ENCODE data around the gene NEGR1. TPM values are rescaled to one million over a fixed set of nuclear protein-coding genes. Genes with fewer than 3 reads are reported as not detected.

Gene NEGR1
- total and polyA plus RNA-seq, 4 donors: 0.08 to 0.14 (median 0.12) TPM; not detected in 1

GRCh38 chr1:72224506-72224905 is 57.8 kb downstream of the NEGR1 start:
- DNase-seq (ENCODE audit: low spot score): no peak
- TF ChIP-seq CTCF (IDR thresholded peaks at IDR 0.05; ENCODE audit: low read depth, low read length, missing input control) (no peak), RAD21 (IDR thresholded peaks at IDR 0.05) (no peak), REST (IDR thresholded peaks at IDR 0.05) (no peak), MAX (IDR thresholded peaks at IDR 0.05) (no peak), ATF3 (IDR thresholded peaks at IDR 0.05) (no peak), RXRA (IDR thresholded peaks at IDR 0.05) (no peak), HNF4A (conservative IDR thresholded peaks at IDR 0.05) (no peak)
- no peak overlapping the region for H3K9ac ChIP-seq (ENCODE audit: low read depth in 1 of 2, low read length in 2 of 2)
- H3K27me3 ChIP-seq (ENCODE audit: control insufficient read depth in 4 of 4, insufficient read depth in 4 of 4, low read length in 3 of 4): no peaks in the 10 kb centered on the region
- no peaks in the 10 kb centered on the region for H3K4me1 ChIP-seq (ENCODE audit: control insufficient read depth in 4 of 4, insufficient read depth in 4 of 4, low read length in 3 of 4)
- 90% methylated on average over 3 of the region's 3 CpGs for WGBS
- no peak overlapping the region for H3K4me3 ChIP-seq (ENCODE audit: low read depth in 1 of 3, low read length in 3 of 3)
- peaks cover 0 to 2% (median 0%) of the 10 kb centered on the region in 4 donors for H3K9me3 ChIP-seq (ENCODE audit: control insufficient read depth in 4 of 4, low read length in 3 of 4)
- H3K36me3 ChIP-seq (ENCODE audit: control insufficient read depth in 4 of 4, insufficient read depth in 3 of 4, low read depth in 1 of 4, low read length in 3 of 4): no peaks in the 10 kb centered on the region
- no peak overlapping the region for H3K27ac ChIP-seq (ENCODE audit: low read depth in 1 of 2, low read length in 2 of 2)

GRCh38 chr1:72221811-72222210 is 60.5 kb downstream of the NEGR1 start:
- Histone ChIP-seq H3K4me1 (ENCODE audit: control insufficient read depth in 4 of 4, insufficient read depth in 4 of 4, low read length in 3 of 4) (no peaks in the 10 kb centered on the region), H3K9ac (ENCODE audit: low read depth in 1 of 2, low read length in 2 of 2) (no peak overlapping the region), H3K9me3 (ENCODE audit: control insufficient read depth in 4 of 4, low read length in 3 of 4) (no peaks in the 10 kb centered on the region), H3K27ac (ENCODE audit: low read depth in 1 of 2, low read length in 2 of 2) (no peak overlapping the region), H3K27me3 (ENCODE audit: control insufficient read depth in 4 of 4, insufficient read depth in 4 of 4, low read length in 3 of 4) (no peaks in the 10 kb centered on the region), H3K36me3 (ENCODE audit: control insufficient read depth in 4 of 4, insufficient read depth in 3 of 4, low read depth in 1 of 4, low read length in 3 of 4) (no peaks in the 10 kb centered on the region), H3K4me3 (ENCODE audit: low read depth in 1 of 3, low read length in 3 of 3) (no peak overlapping the region)
- WGBS: 76% methylated on average over 1 of the region's 1 CpG
- DNase-seq (ENCODE audit: low spot score): no peak
- TF ChIP-seq SP1 (IDR thresholded peaks at IDR 0.05) (no peak), HNF4G (IDR thresholded peaks at IDR 0.05) (no peak), RAD21 (IDR thresholded peaks at IDR 0.05) (no peak)

- no peak overlapping the region for H3K27ac ChIP-seq (ENCODE audit: low read depth in 1 of 2, low read length in 2 of 2)
- WGBS: 78% methylated on average over 5 of the region's 5 CpGs
- no peaks in the 10 kb centered on the region for H3K27me3 ChIP-seq (ENCODE audit: control insufficient read depth in 4 of 4, insufficient read depth in 4 of 4, low read length in 3 of 4)
- H3K36me3 ChIP-seq (ENCODE audit: control insufficient read depth in 4 of 4, insufficient read depth in 3 of 4, low read depth in 1 of 4, low read length in 3 of 4): no peaks in the 10 kb centered on the region
- H3K4me1 ChIP-seq (ENCODE audit: control insufficient read depth in 4 of 4, insufficient read depth in 4 of 4, low read length in 3 of 4): no peaks in the 10 kb centered on the region
- no peak overlapping the region for H3K4me3 ChIP-seq (ENCODE audit: low read depth in 1 of 3, low read length in 3 of 3)
- DNase-seq (ENCODE audit: low spot score): no peak
- no peak overlapping the region for H3K9ac ChIP-seq (ENCODE audit: low read depth in 1 of 2, low read length in 2 of 2)
- H3K9me3 ChIP-seq (ENCODE audit: control insufficient read depth in 4 of 4, low read length in 3 of 4): no peaks in the 10 kb centered on the region
- no peak for TF ChIP-seq FOXA1 (IDR thresholded peaks at IDR 0.05)
Observed at GRCh38 chr1:72218141-72218739, 64.1 kb downstream of the NEGR1 start.
